ENCODE data around the gene CLTB.

The CLTB gene

GRCh38 chr5:176355400-176356178 is 60.8 kb downstream of the CLTB start:
- in situ Hi-C loops (cut with MboI; ENCODE audit: low sequenced_read_pairs) = no loop called here

GRCh38 chr5:176353533-176353932 is 62.8 kb downstream of the CLTB start:
- in situ Hi-C loops (cut with MboI; ENCODE audit: low sequenced_read_pairs) = no loop called here

DNA sequence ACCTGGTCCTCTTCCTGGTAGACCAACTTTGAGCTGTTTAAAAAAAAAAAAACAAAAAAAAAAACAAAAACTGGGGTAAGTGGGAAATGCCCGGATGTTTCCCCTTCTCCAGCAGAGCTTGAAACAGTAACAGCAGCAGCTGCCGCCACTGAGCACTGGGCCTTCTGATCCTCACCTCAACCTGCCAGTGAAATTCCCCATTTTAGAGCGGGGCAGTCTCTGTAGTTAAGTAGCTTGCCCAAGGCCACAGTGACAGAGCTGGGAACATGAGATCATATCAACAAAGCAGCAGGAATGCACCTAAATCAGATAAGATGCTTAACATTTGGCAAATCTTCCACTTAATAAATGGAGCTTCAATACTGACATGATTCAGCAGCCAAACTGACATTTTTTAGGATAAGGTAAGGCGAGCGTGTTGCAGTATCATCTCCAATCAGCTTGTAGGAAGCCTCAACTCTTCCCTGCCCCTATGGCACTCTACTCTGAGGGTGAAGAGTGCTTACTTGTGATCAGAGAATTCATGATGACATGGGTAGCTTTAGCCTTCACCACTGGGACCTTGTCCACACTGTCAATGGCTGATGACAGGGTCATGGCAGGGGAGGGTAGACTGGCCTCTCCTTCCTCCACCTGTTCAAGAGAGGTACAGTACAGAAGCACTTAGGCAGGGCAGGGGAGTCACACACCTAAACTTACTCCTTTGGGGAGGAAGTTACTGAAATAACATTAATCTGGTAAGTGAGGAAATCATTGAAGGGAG is 64.0 kb downstream of the CLTB start:
- in situ Hi-C loops (cut with MboI; ENCODE audit: low sequenced_read_pairs) = no loop called here

DNA sequence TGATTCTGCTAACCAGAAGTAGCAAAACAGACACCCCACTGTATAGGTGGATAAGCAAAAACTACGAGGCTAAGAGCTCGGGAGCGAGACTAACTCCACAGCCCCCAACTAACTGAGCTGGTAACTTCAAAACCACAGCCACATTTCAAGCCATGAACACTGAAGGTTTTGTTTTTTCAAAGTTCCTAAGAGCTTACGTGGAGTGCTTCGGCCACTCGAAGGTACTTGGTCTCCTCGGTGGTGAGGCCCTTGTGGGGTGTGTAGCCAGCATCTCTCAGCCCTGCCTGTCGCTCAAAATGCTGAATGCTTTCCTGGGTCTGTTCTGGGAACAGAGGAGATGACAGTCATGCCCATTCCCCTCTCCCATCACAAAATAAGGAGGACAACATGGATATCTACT is 65.9 kb downstream of the CLTB start:
- in situ Hi-C loops (cut with MboI; ENCODE audit: low sequenced_read_pairs) = no loop called here

GRCh38 chr5:176342766-176343458 is 73.4 kb downstream of the CLTB start:
- in situ Hi-C loops (cut with MboI; ENCODE audit: low sequenced_read_pairs) = no loop called here
